Testis (tissue), 3 donors: ENCODE data around the gene ACP6. TPM values are rescaled to one million over a fixed set of nuclear protein-coding genes. Genes with fewer than 3 reads are reported as not detected.

Experiments
- DNase-seq: peaks from one replicate; pipeline ENCODE4 v3.0.0-alpha.2; 2019
- H3K27ac ChIP-seq, 2 donors: fragments of 200-600 bp; sonication (generic); one replicate each; pipeline ENCODE4 v1.5.1; 2019
- H3K27me3 ChIP-seq: fragments of 200-600 bp; sonication (generic); one replicate; pipeline ENCODE4 v1.5.1; 2019
- H3K36me3 ChIP-seq: fragments of 200-600 bp; sonication (generic); one replicate; pipeline ENCODE4 v1.5.1; 2017; ENCODE audit warnings: low read depth; ENCODE audit errors: missing control alignments
- H3K4me1 ChIP-seq: fragments of 200-600 bp; sonication (generic); one replicate; pipeline ENCODE4 v1.5.1; 2019
- H3K4me3 ChIP-seq, 2 donors: fragments of 200-600 bp; sonication (generic); one replicate each; pipeline ENCODE4 v1.5.1; 2017 to 2019
- H3K9me3 ChIP-seq: fragments of 200-600 bp; sonication (generic); one replicate; pipeline ENCODE4 v1.5.1; 2017
- POLR2A ChIP-seq: fragments of 450-650 bp; IDR thresholded peaks from one replicate; pipeline ENCODE4 v1.6.1; 2017; ENCODE audit warnings: antibody characterized with exemption, mild to moderate bottlenecking, moderate library complexity
- WGBS, 2 donors: methylation state at CpG; one replicate each; pipeline ENCODE4 v1.1.5; 2018; 5-methylcytosine and 5-hydroxymethylcytosine counted together
- intact Hi-C: fragments of 100-400 bp; cut with DNase I; formaldehyde crosslinking; loops from one replicate; pipeline ENCODE4 v1.15.1; 2023; ENCODE audit warnings: low total_unique reads
- polyA plus RNA-seq: library from polyadenylated mRNA; stranded (reverse); fragments of 350-450 nt; fragmentation: Illumina TruSeq; extraction: RNeasy Lipid Tissue Mini Kit (QIAGEN cat#74804); gene quantifications from one replicate; pipeline ENCODE4 v1.2.3, GENCODE V29; 2014; ENCODE audit warnings: low read depth, low replicate concordance; ENCODE audit not compliant: insufficient read depth
- small RNA-seq, 2 donors: library from RNA; depleted of rRNA; stranded (forward); fragments of <200 nt; gene quantifications; one replicate each; pipeline ENCODE3, GENCODE V24; 2016
- total RNA-seq, 2 donors: library from RNA; depleted of rRNA; stranded (reverse); fragments of >200 nt; gene quantifications; one replicate each; pipeline ENCODE4 v1.2.3, GENCODE V29; 2016
- TF ChIP-seq, protein P1 (sequence below), 3 experiments: fragments of 450-650 bp in 2 of 3; fragments of 200-600 bp in 1 of 3; sonication (generic) in 1 of 3; IDR thresholded peaks; one replicate each; pipeline ENCODE4 v1.5.1; 2016 to 2019; ENCODE audit warnings: antibody characterized with exemption in 3 of 3, mild to moderate bottlenecking in 2 of 3, moderate library complexity in 1 of 3

Gene ACP6
- total and polyA plus RNA-seq, 3 donors from 2014 or later = 12.0 to 25.4 (median 21.6) TPM

DNA sequence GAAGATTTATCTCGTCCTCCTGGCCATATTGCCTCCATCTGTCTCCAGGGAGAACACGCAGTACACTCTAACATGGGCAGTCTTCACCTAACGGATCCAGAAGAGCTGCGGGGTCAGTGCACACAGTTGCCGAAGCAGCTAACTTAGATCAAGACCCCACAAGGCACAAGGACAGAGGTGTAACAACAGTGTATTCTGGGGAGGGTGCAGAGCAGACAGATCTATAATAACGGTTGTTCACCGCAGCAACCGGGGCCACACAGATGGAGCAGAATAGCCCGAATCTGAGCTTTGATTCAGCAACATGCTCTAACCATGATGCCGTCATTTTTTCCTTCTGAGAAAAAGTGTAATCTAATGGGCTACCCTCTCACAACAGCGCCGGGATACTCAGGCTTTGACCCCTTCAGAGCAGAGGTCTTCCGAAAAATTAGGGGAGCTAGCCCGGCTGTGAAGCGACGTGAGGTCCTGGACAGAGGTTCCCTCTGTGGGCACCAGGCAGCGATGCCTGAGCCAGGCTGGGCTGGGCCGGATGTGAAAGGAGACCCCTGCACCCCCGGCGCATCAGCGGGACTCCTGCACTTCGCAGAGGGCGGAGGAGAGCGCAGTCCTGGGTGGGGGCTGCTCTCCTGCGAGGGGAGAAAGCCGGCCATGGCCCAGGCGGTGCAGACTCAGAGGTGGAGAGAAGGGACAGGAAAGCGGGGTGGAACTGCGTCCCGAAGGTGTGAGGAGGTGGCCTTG is 71.5 kb downstream of the ACP6 start:
- H3K36me3 ChIP-seq = no peaks in the 10 kb centered on the region
- DNase-seq = peak; percentile 32
- peaks cover 7% of the 10 kb centered on the region for H3K4me1 ChIP-seq
- H3K27me3 ChIP-seq = no peaks in the 10 kb centered on the region
- intact Hi-C loops = no loop called here
- H3K4me3 ChIP-seq = peak overlapping the region; percentile 79 to 80
- 1 to 2% methylated on average over 27 to 30 of the region's 30 CpGs for WGBS, 2 donors
- no peaks in the 10 kb centered on the region for H3K9me3 ChIP-seq
- TF ChIP-seq, protein P1, sequence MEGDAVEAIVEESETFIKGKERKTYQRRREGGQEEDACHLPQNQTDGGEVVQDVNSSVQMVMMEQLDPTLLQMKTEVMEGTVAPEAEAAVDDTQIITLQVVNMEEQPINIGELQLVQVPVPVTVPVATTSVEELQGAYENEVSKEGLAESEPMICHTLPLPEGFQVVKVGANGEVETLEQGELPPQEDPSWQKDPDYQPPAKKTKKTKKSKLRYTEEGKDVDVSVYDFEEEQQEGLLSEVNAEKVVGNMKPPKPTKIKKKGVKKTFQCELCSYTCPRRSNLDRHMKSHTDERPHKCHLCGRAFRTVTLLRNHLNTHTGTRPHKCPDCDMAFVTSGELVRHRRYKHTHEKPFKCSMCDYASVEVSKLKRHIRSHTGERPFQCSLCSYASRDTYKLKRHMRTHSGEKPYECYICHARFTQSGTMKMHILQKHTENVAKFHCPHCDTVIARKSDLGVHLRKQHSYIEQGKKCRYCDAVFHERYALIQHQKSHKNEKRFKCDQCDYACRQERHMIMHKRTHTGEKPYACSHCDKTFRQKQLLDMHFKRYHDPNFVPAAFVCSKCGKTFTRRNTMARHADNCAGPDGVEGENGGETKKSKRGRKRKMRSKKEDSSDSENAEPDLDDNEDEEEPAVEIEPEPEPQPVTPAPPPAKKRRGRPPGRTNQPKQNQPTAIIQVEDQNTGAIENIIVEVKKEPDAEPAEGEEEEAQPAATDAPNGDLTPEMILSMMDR (IDR thresholded peaks at IDR 0.05) = no peak
- no peak for TF ChIP-seq POLR2A
- H3K27ac ChIP-seq = peak overlapping the region; percentile 71 to 92

DNA sequence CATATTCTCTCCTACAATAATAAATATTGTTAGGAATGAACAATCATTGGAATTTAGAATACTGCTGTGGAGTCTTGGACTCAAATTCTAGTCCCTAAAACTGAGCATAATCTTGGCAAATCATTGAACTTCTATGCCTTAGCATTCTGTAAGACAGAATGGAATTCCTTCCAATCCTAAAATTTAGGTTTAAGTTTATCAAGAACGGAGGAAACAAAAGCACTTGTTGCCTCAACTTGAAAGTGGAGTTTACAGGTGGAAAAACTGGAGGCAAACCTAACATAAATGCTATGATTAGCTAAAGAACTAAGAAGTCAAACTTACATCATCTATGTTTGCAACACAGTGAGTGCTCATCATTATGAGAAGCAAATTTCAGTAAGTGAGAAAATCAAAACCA is 73.3 kb downstream of the ACP6 start:
- WGBS, 2 donors = 62 to 76% methylated on average over 1 of the region's 1 CpG
- Histone ChIP-seq H3K4me3 (no peak overlapping the region), H3K36me3 (no peaks in the 10 kb centered on the region), H3K27me3 (no peaks in the 10 kb centered on the region), H3K27ac (no peak overlapping the region), H3K9me3 (no peaks in the 10 kb centered on the region), H3K4me1 (peaks cover 10% of the 10 kb centered on the region)
- intact Hi-C loops = no loop called here
- DNase-seq = no peak
- TF ChIP-seq, protein P1 (IDR thresholded peaks at IDR 0.05) = no peak
- TF ChIP-seq POLR2A = no peak

Small RNAs within 50 kb of the gene (small RNA-seq; reads per million reads assigned to genes)
- 0 reads per million in 2 donors for gene RN7SL261P

Other genes with a start within 250 kb of the ACP6 start
- gene BCL9, start 129.0 kb downstream of the ACP6 start, total RNA-seq = 10 to 100 TPM; 34.5 to 38.3 TPM
- 23.8 TPM for gene BCL9, start 129.0 kb downstream of the ACP6 start, polyA plus RNA-seq
- 1 to 10 TPM; 1.2 to 2.2 TPM for gene GJA5, start 90.1 kb upstream of the ACP6 start, total RNA-seq
- gene GJA5, start 90.1 kb upstream of the ACP6 start, polyA plus RNA-seq = 5.6 TPM
- gene GJA8, start 232.3 kb upstream of the ACP6 start, total RNA-seq = 10 to 100 TPM in 1 of 2 donors, 1 to 10 TPM in 1; 5.1 to 10.2 TPM
- 13.4 TPM for gene GJA8, start 232.3 kb upstream of the ACP6 start, polyA plus RNA-seq